Skeletal muscle tissue (tissue), 4 donors: ENCODE measurements around the gene ADIRF. TPM values are rescaled to one million over a fixed set of nuclear protein-coding genes. Genes with fewer than 3 reads are reported as not detected.
"Not testable (repeated sequence)": the region's sequence is repeated elsewhere in the genome, so short reads cannot be mapped to it uniquely, and the experiment has no call there.

ENCODE experiments used
- H3K27ac ChIP-seq: one replicate; pipeline ENCODE4 v1.7.0; 2013; ENCODE audit warnings: mild to moderate bottlenecking, low read depth, low read length, inconsistent platforms
- H3K27me3 ChIP-seq, 3 donors: one replicate each; pipeline ENCODE4 v1.7.0; 2013; ENCODE audit warnings: low read length in 3 of 3; ENCODE audit not compliant: control insufficient read depth in 3 of 3, insufficient read depth in 3 of 3
- H3K36me3 ChIP-seq, 3 donors: one replicate each; pipeline ENCODE4 v1.7.0; 2013; ENCODE audit warnings: low read length in 3 of 3; ENCODE audit not compliant: control insufficient read depth in 3 of 3, insufficient read depth in 3 of 3
- H3K4me1 ChIP-seq, 3 donors: one replicate each; pipeline ENCODE4 v1.7.0; 2013; ENCODE audit warnings: low read length in 3 of 3, mild to moderate bottlenecking in 3 of 3; ENCODE audit not compliant: control insufficient read depth in 3 of 3, insufficient read depth in 3 of 3
- H3K4me3 ChIP-seq, 3 donors: one replicate each; pipeline ENCODE4 v1.7.0; 2013; ENCODE audit warnings: low read length in 3 of 3
- H3K9ac ChIP-seq, 3 donors: one replicate each; pipeline ENCODE4 v1.7.0; 2013; ENCODE audit warnings: low read length in 3 of 3, mild to moderate bottlenecking in 3 of 3, moderate library complexity in 2 of 3, low read depth in 1 of 3
- H3K9me3 ChIP-seq, 3 donors: one replicate each; pipeline ENCODE4 v1.7.0; 2013; ENCODE audit warnings: low read length in 3 of 3; ENCODE audit not compliant: control insufficient read depth in 3 of 3
- total RNA-seq: library from RNA; depleted of rRNA; stranded (reverse); fragments of >200 nt; gene quantifications from one replicate; pipeline ENCODE4 v1.2.3, GENCODE V29; 2014
- donor health status: Osteomylitis.

The ADIRF gene
- 11.5 TPM for total RNA-seq

DNA sequence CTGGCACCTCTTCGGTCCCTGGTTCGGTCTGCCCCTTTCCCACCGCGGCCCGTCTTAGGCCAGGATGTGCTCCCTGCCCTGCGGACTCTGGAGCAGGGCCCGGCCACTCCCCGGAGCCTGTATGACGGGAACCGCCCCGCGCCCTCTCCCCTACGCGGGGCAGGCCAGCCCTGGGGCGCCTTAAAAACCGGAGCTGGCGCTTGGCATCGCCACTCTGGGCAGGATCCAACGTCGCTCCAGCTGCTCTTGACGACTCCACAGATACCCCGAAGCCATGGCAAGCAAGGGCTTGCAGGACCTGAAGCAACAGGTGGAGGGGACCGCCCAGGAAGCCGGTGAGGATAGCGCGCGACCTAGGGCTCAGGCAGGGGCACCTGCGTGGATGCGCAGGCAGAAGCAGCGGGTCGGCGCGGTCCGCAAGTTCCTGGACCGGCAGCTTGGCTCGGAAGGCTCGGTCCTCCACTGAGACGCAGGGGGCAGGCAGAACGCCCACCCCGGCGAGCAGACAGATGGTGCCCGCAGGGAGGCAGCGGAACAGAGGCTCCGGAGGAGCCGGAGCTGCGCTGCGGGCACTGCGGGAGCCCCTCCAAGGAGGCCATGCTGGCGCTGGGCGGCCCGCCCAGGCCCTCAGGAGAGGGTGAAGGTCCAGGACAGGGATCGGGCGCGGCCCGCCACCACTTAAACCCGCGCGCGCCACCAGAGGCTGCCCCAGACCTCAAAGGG is at the start of gene ADIRF:
Gene ADIRF (plus strand): TSS at position 212 of the 723 bp plus-strand sequence. CDS start 63 bp downstream, at position 275.
- peak within 1 kb of the TSS; percentile 83 to 88 (median 85) for H3K4me3 ChIP-seq
- H3K9me3 ChIP-seq: no peaks in the 10 kb centered on the region
- peak within 1 kb of the TSS; percentile 86 to 96 (median 92) for H3K9ac ChIP-seq
- H3K27ac ChIP-seq: peak within 1 kb of the TSS; percentile 99
- peaks cover 0 to 5% (median 0%) of the 10 kb centered on the region in 3 donors for H3K27me3 ChIP-seq
- H3K4me1 ChIP-seq: peaks cover 43 to 64% (median 52%) of the 10 kb centered on the region in 3 donors
- no peaks in the 10 kb centered on the region for H3K36me3 ChIP-seq

- peaks cover 15 to 33% (median 31%) of the 10 kb centered on the region in 3 donors for H3K36me3 ChIP-seq
- no peak overlapping the region for H3K27ac ChIP-seq
- no peak overlapping the region for H3K4me3 ChIP-seq
- H3K27me3 ChIP-seq: no peaks in the 10 kb centered on the region
- H3K4me1 ChIP-seq: peaks cover 5 to 7% (median 5%) of the 10 kb centered on the region in 3 donors
- H3K9me3 ChIP-seq: no peaks in the 10 kb centered on the region
- H3K9ac ChIP-seq: no peak overlapping the region
These were observed 45.7 kb upstream of the ADIRF start for GRCh38 chr10:86922553-86922961.

GRCh38 chr10:86929468-86930380 is 38.6 kb upstream of the ADIRF start:
- H3K4me3 ChIP-seq: no peak overlapping the region
- no peak overlapping the region for H3K27ac ChIP-seq
- H3K4me1 ChIP-seq: no peaks in the 10 kb centered on the region
- H3K36me3 ChIP-seq: peaks cover 9 to 17% (median 17%) of the 10 kb centered on the region in 3 donors
- H3K27me3 ChIP-seq: no peaks in the 10 kb centered on the region
- no peak overlapping the region for H3K9ac ChIP-seq
- no peaks in the 10 kb centered on the region for H3K9me3 ChIP-seq

DNA sequence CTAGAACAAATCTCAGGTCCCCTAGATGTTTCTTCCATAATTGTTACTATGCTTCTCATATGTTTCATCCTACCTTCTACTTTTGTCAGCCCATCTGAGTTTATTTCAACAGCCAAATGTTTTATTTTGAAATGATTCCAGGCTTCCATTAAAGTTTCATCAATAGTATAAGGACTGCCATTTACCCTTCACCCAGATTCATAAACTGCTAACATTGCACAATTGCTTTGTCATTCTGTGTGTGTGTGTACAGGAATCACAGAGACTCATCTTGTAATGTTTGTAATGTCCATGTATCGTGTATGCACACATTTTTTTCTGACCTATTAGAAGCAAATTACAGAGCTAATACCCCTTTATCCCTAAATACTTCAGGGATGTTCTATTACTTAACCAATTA is 36.4 kb upstream of the ADIRF start:
- Histone ChIP-seq H3K9ac (no peak overlapping the region), H3K4me3 (no peak overlapping the region), H3K4me1 (peaks cover 0 to 3% (median 0%) of the 10 kb centered on the region in 3 donors), H3K9me3 (no peaks in the 10 kb centered on the region), H3K36me3 (peaks cover 15 to 19% (median 17%) of the 10 kb centered on the region in 3 donors), H3K27ac (no peak overlapping the region), H3K27me3 (no peaks in the 10 kb centered on the region)

DNA sequence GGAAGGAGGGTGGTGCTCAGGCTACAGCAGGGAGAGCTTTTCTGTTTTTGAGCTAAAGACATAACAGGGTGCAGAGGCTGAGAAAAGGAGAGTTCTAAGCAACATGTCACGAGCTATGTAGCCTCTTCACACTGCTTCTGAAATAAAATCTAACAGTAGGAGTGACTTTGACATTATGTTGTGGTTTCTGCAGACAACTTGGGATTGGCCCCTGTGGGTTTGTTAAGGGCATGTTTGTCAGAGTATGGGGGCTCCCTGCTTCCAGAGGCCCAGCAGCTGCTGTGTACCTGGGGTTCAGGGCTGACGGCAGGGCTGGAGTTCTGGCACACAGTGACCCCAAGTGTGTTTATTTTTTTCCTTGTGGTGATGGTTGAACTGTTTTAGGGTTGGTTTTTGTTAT is 35.6 kb upstream of the ADIRF start:
- Histone ChIP-seq H3K4me1 (peaks cover 0 to 10% (median 0%) of the 10 kb centered on the region in 3 donors), H3K9me3 (no peaks in the 10 kb centered on the region), H3K4me3 (no peak overlapping the region), H3K9ac (peak overlapping the region in 1 of 3 donors; percentile 12), H3K27ac (no peak overlapping the region), H3K36me3 (peaks cover 16 to 19% (median 17%) of the 10 kb centered on the region in 3 donors), H3K27me3 (no peaks in the 10 kb centered on the region)

DNA sequence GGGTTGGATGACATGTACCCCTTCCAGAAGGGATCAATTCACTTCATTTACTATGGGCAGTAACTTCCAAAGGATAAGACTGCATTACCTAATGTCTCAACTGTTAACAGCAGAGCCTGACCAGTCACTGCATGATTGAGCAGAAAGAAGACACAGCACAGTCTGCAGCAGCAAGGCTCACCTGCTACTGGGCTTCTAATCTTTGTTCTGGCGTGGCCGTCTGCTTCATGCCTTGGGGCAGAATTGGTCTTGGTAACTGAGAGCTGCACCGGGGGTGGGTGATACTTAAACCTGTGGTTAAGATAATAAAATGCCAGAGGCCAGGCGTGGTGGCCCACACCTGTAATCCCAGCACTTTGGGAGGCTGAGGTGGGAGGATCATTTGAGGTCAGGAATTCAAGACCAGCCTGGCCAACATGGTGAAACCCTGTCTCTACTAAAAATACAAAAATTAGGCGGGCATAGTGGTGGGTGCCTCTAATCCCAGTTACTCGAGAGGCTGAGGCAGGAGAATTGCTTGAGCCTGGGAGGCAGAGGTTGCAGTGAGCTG is 34.0 kb upstream of the ADIRF start:
- not testable (repeated sequence) for H3K9me3 ChIP-seq, H3K4me3 ChIP-seq, H3K9ac ChIP-seq, H3K27me3 ChIP-seq, H3K27ac ChIP-seq
- H3K4me1 ChIP-seq: peaks cover 0 to 13% (median 0%) of the 10 kb centered on the region in 3 donors
- H3K36me3 ChIP-seq: peaks cover 15 to 17% (median 16%) of the 10 kb centered on the region in 3 donors

DNA sequence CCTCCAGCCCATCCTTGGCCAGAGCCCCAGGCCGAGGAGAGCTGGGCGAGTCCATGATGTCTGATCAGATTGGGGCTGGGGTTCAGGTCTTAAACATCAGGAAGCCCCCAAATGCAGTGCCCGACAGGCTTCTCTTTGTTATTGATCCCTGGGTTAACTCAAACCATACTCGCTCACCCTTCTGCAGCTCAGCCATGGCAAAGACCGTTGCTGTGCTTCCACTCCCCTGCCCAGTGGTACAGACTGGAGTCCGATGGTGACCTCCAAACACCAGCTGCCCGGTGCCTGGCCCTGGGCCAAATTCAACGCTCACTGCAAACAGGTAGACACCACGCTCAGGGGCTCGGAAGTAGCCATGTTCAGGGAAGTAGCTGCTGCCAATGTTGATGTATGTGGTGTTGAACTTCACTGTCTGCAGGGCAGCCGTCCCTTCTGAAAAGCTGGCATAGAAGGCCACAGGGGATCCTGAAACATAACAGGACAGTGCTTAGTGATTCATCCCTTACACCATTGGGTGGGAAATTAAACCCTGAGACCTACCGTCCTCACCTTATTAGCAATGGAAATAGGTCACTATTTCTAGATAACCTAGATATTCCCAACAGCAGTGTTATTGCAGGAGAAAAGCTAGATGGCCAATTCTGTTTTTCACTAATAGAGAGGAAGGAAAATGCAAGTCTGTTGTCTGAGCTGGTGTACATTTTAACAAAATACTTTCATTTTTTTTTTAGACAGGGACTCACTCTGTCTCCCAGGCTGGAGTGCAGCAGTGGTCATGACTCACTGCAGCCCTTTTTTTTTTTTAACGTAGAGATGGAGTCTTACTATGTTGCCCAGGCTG is 31.4 kb upstream of the ADIRF start:
- Histone ChIP-seq H3K4me1 (peaks cover 3 to 18% (median 3%) of the 10 kb centered on the region in 3 donors), H3K27me3 (no peaks in the 10 kb centered on the region), H3K9ac (no peak overlapping the region), H3K9me3 (no peaks in the 10 kb centered on the region), H3K4me3 (no peak overlapping the region), H3K36me3 (peaks cover 0 to 10% (median 8%) of the 10 kb centered on the region in 3 donors), H3K27ac (no peak overlapping the region)

GRCh38 chr10:86937502-86938154 is 30.7 kb upstream of the ADIRF start:
- H3K27ac ChIP-seq: no peak overlapping the region
- peaks cover 3 to 18% (median 3%) of the 10 kb centered on the region in 3 donors for H3K4me1 ChIP-seq
- H3K9me3 ChIP-seq: no peaks in the 10 kb centered on the region
- no peak overlapping the region for H3K4me3 ChIP-seq
- no peak overlapping the region for H3K9ac ChIP-seq
- H3K27me3 ChIP-seq: no peaks in the 10 kb centered on the region
- H3K36me3 ChIP-seq: peaks cover 0 to 12% (median 6%) of the 10 kb centered on the region in 3 donors

GRCh38 chr10:86938260-86938659 is 30.0 kb upstream of the ADIRF start:
- Histone ChIP-seq H3K4me1 (peaks cover 4 to 21% (median 5%) of the 10 kb centered on the region in 3 donors), H3K27ac (no peak overlapping the region), H3K27me3 (no peaks in the 10 kb centered on the region), H3K9me3 (no peaks in the 10 kb centered on the region), H3K9ac (no peak overlapping the region), H3K4me3 (no peak overlapping the region), H3K36me3 (peaks cover 0 to 12% (median 6%) of the 10 kb centered on the region in 3 donors)
